ENCODE measurements around the gene CALY.
A peak's percentile ranks its signal among the peaks of the same experiment; 100 is the strongest.

CALY gene

GRCh38 chr10:133332936-133333699 is 3.6 kb downstream of the CALY start:
- Mint-ChIP-seq H3K4me1 (no peaks in the 10 kb centered on the region), H3K36me3 (ENCODE audit: low read depth) (peaks cover 9% of the 10 kb centered on the region), H3K4me3 (peak overlapping the region; percentile 11), H3K9me3 (peaks cover 39% of the 10 kb centered on the region), H3K27ac (no peak overlapping the region), H3K27me3 (ENCODE audit: low read depth, poor library complexity) (peaks cover 23% of the 10 kb centered on the region)
- no peak for DNase-seq
- TF ChIP-seq CTCF (IDR thresholded peaks at IDR 0.05): no peak

- H3K36me3 Mint-ChIP-seq (ENCODE audit: low read depth): peaks cover 9% of the 10 kb centered on the region
- no peak overlapping the region for H3K27ac Mint-ChIP-seq
- peaks cover 57% of the 10 kb centered on the region for H3K27me3 Mint-ChIP-seq (ENCODE audit: low read depth, poor library complexity)
These were observed 7.0 kb downstream of the CALY start for GRCh38 chr10:133329491-133330202.

GRCh38 chr10:133328358-133329343 is 8.0 kb downstream of the CALY start:
- no peak overlapping the region for H3K4me3 Mint-ChIP-seq
- H3K4me1 Mint-ChIP-seq: peaks cover 15% of the 10 kb centered on the region
- no peak overlapping the region for H3K27ac Mint-ChIP-seq
- peaks cover 9% of the 10 kb centered on the region for H3K36me3 Mint-ChIP-seq (ENCODE audit: low read depth)
- TF ChIP-seq CTCF (IDR thresholded peaks at IDR 0.05): no peak
- H3K27me3 Mint-ChIP-seq (ENCODE audit: low read depth, poor library complexity): peaks cover 59% of the 10 kb centered on the region
- peaks cover 33% of the 10 kb centered on the region for H3K9me3 Mint-ChIP-seq
- DNase-seq: no peak

More at GRCh38 chr10:133329491-133330202, 7.0 kb downstream of the CALY start:
- Mint-ChIP-seq H3K9me3 (peaks cover 39% of the 10 kb centered on the region), H3K4me3 (no peak overlapping the region), H3K4me1 (peaks cover 15% of the 10 kb centered on the region)
- DNase-seq: peak; percentile 94
- TF ChIP-seq CTCF (IDR thresholded peaks at IDR 0.05): peak; percentile 99

GRCh38 chr10:133327651-133328357 is 8.9 kb downstream of the CALY start:
- no peak for TF ChIP-seq CTCF (IDR thresholded peaks at IDR 0.05)
- H3K4me3 Mint-ChIP-seq: no peak overlapping the region
- peaks cover 26% of the 10 kb centered on the region for H3K9me3 Mint-ChIP-seq
- H3K4me1 Mint-ChIP-seq: peaks cover 15% of the 10 kb centered on the region
- no peak overlapping the region for H3K27ac Mint-ChIP-seq
- no peak for DNase-seq
- H3K27me3 Mint-ChIP-seq (ENCODE audit: low read depth, poor library complexity): peaks cover 59% of the 10 kb centered on the region
- H3K36me3 Mint-ChIP-seq (ENCODE audit: low read depth): peaks cover 9% of the 10 kb centered on the region
